K562 (cell line): ENCODE data around the gene ACLY.

Source experiments
- CBX1 ChIP-seq: sonication (generic); IDR thresholded peaks from 2 replicates; pipeline ENCODE4 v1.6.1; 2016; ENCODE audit warnings: antibody characterized with exemption, low read depth, mild to moderate bottlenecking
- EZH2 ChIP-seq: IDR thresholded peaks from 2 replicates; pipeline ENCODE4 v1.6.1; 2012; ENCODE audit warnings: low read depth, mild to moderate bottlenecking, inconsistent platforms, low read length, borderline replicate concordance
- POLR2AphosphoS5 ChIP-seq: IDR thresholded peaks from 2 replicates; pipeline ENCODE4 v1.6.1; 2011; ENCODE audit warnings: mild to moderate bottlenecking, low read depth, low read length, moderate library complexity; ENCODE audit not compliant: control insufficient read depth, insufficient read depth
- ZBTB40 ChIP-seq, 2 experiments: fragments of 450-650 bp in 1 of 2; sonication (generic) in 1 of 2; formaldehyde crosslinking in 1 of 2; IDR thresholded peaks; 2 replicates each; pipeline versions ENCODE4 v1.7.1 to v1.9.0; 2016 to 2022; ENCODE audit warnings: inconsistent platforms in 1 of 2, mild to moderate bottlenecking in 1 of 2, missing genetic modification reagents in 1 of 2
- TF ChIP-seq, protein P1 (sequence below): fragments of 200-400 bp; formaldehyde crosslinking; IDR thresholded peaks from 2 replicates; pipeline ENCODE4 v1.6.1; 2017; ENCODE audit warnings: mild to moderate bottlenecking, low read depth, low read length, moderate library complexity

DNA sequence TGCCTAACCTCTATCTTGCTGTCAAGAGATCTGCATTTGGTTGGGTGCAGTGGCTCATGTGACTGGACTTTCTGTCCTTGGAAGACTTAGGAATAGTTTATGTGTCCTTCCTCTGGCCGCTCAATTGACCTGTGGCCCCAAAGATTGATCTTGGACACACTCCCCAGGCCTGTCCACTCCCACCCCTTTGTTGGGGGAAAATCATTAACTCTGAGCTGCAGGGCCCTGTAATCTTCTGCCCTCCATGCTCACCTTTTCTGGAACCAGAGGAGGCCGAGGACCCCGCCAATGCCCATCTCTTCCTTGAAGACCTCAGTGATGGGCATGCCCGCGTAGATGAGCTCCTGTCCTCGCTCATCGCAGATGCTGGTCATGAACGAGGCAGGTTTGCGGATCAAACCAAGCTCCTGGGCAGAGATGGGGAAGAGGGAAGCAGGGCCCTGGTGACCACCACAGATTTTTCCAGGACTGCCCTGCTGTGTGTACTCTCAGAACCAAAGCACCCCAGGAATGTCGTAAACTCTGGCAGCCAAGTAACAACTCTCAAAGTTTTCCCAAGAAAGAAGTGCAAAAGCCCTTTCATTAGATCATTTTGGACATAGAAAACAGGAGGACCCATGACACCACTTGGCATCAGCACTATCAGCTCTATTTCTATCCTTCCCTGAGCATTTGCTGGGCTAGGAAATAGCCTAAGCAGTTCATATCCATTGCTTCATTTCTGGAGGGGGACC is 45.0 kb downstream of the ACLY start:
- TF ChIP-seq EZH2: no peak
- no peak for TF ChIP-seq POLR2AphosphoS5
- TF ChIP-seq ZBTB40 (IDR thresholded peaks at IDR 0.05): no peak
- no peak for TF ChIP-seq ZBTB40 (CRISPR knock-in tag; IDR thresholded peaks at IDR 0.05)
- no peak for TF ChIP-seq CBX1
- TF ChIP-seq, protein P1, sequence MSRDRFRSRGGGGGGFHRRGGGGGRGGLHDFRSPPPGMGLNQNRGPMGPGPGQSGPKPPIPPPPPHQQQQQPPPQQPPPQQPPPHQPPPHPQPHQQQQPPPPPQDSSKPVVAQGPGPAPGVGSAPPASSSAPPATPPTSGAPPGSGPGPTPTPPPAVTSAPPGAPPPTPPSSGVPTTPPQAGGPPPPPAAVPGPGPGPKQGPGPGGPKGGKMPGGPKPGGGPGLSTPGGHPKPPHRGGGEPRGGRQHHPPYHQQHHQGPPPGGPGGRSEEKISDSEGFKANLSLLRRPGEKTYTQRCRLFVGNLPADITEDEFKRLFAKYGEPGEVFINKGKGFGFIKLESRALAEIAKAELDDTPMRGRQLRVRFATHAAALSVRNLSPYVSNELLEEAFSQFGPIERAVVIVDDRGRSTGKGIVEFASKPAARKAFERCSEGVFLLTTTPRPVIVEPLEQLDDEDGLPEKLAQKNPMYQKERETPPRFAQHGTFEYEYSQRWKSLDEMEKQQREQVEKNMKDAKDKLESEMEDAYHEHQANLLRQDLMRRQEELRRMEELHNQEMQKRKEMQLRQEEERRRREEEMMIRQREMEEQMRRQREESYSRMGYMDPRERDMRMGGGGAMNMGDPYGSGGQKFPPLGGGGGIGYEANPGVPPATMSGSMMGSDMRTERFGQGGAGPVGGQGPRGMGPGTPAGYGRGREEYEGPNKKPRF: no peak
